Upper lobe of left lung (tissue), 4 donors: ENCODE data around the gene KCNH3.

Source experiments
- POLR2A ChIP-seq, 4 donors: fragments of 450-650 bp; IDR thresholded peaks; one replicate each; pipeline ENCODE4 v1.5.1; 2016 to 2017; ENCODE audit warnings: antibody characterized with exemption in 4 of 4, mild to moderate bottlenecking in 2 of 4
- POLR2AphosphoS5 ChIP-seq, 2 donors: sonication (generic); formaldehyde crosslinking; IDR thresholded peaks; one replicate each; pipeline ENCODE4 v1.5.1; 2017; ENCODE audit warnings: antibody characterized with exemption in 2 of 2

GRCh38 chr12:49604856-49605255 is 66.0 kb downstream of the KCNH3 start:
- TF ChIP-seq POLR2A (IDR thresholded peaks at IDR 0.05): no peak
- TF ChIP-seq POLR2AphosphoS5 (IDR thresholded peaks at IDR 0.05): no peak
